Peyer's patch (tissue), 4 donors: Measurements from ENCODE around the gene TTC36. TPM values are rescaled to one million over a fixed set of nuclear protein-coding genes. Genes with fewer than 3 reads are reported as not detected.

ENCODE experiments used
- DNase-seq, 3 donors: peaks; one replicate each; pipeline ENCODE4 v3.0.0-alpha.2; 2017 to 2019
- H3K27ac ChIP-seq, 4 donors: fragments of 200-600 bp; sonication (generic); one replicate each; pipeline ENCODE4 v1.5.1; 2016 to 2019
- H3K27me3 ChIP-seq, 2 donors: fragments of 200-600 bp; sonication (generic); one replicate each; pipeline ENCODE4 v1.5.1; 2019
- H3K36me3 ChIP-seq, 3 donors: fragments of 200-600 bp; sonication (generic); one replicate each; pipeline ENCODE4 v1.5.1; 2016 to 2019
- H3K4me1 ChIP-seq, 4 donors: fragments of 200-600 bp; sonication (generic); one replicate each; pipeline ENCODE4 v1.5.1; 2016 to 2019
- H3K4me3 ChIP-seq, 4 donors: fragments of 200-600 bp; sonication (generic); 1 replicate in 3 of 4; 2 replicates in 1 of 4; pipeline ENCODE4 v1.5.1; 2016 to 2019; ENCODE audit warnings: mild to moderate bottlenecking in 1 of 4
- H3K9me3 ChIP-seq, 4 donors: fragments of 200-600 bp; sonication (generic); one replicate each; pipeline ENCODE4 v1.5.1; 2016 to 2019; ENCODE audit warnings: mild to moderate bottlenecking in 1 of 4
- CTCF ChIP-seq, 6 experiments: fragments of 450-650 bp in 4 of 6; fragments of 200-600 bp in 2 of 6; sonication (generic) in 1 of 6; IDR thresholded peaks; one replicate each; pipeline ENCODE4 v1.5.1; 2017 to 2019; ENCODE audit warnings: antibody characterized with exemption in 6 of 6, mild to moderate bottlenecking in 3 of 6, moderate library complexity in 1 of 6
- POLR2A ChIP-seq, 2 donors: fragments of 450-650 bp; IDR thresholded peaks; one replicate each; pipeline ENCODE4 v1.5.1; 2017; ENCODE audit warnings: antibody characterized with exemption in 2 of 2, mild to moderate bottlenecking in 2 of 2, moderate library complexity in 2 of 2
- total RNA-seq, 4 donors: library from RNA; depleted of rRNA; stranded (reverse); fragments of >200 nt; gene quantifications; one replicate each; pipeline ENCODE4 v1.1.0, GENCODE V29; 2016

The TTC36 gene
- total RNA-seq, 4 donors from 2014 or later = 5.8 to 68.4 (median 37.5) TPM

- H3K4me1 ChIP-seq = peaks cover 0 to 37% (median 6%) of the 10 kb centered on the region in 4 donors
- H3K4me3 ChIP-seq = peak overlapping the region in 3 of 4 donors; percentile 78 to 95 (median 83)
- no peaks in the 10 kb centered on the region for H3K9me3 ChIP-seq
- DNase-seq = peak in 2 of 3 donors; percentile 64 to 66
- peaks cover 0 to 6% (median 0%) of the 10 kb centered on the region in 3 donors for H3K36me3 ChIP-seq
- no peaks in the 10 kb centered on the region for H3K27me3 ChIP-seq
- TF ChIP-seq POLR2A (IDR thresholded peaks at IDR 0.05) (peak; percentile 23 to 50), CTCF (IDR thresholded peaks at IDR 0.05) (no peak)
- peak overlapping the region in 3 of 4 donors; percentile 83 to 97 (median 95) for H3K27ac ChIP-seq
Measured at GRCh38 chr11:118529584-118530175, 2.4 kb downstream of the TTC36 start.

GRCh38 chr11:118530180-118530682, 3.0 kb downstream of the TTC36 start:
- DNase-seq = peak in 2 of 3 donors; percentile 82 to 87
- TF ChIP-seq CTCF (IDR thresholded peaks at IDR 0.05) = peak in 3 of 6 experiments; percentile 27 to 33 (median 33)
- peak; percentile 43 to 58 for TF ChIP-seq POLR2A (IDR thresholded peaks at IDR 0.05)
- peak overlapping the region; percentile 80 to 97 (median 89) for H3K27ac ChIP-seq

GRCh38 chr11:118530683-118531596, 3.7 kb downstream of the TTC36 start, which contains the start of gene TMEM25:
TMEM25 (plus strand) TSS chr11:118531192; CDS start chr11:118531802, 610 bp downstream.
- Histone ChIP-seq H3K27ac (peak within 1 kb of the TSS; percentile 80 to 97 (median 89)), H3K4me1 (peaks cover 0 to 37% (median 6%) of the 10 kb centered on the region in 4 donors)

More at GRCh38 chr11:118530180-118530682, 3.0 kb downstream of the TTC36 start:
- peak overlapping the region; percentile 78 to 98 (median 89) for H3K4me3 ChIP-seq
- H3K27me3 ChIP-seq = no peaks in the 10 kb centered on the region
- no peaks in the 10 kb centered on the region for H3K9me3 ChIP-seq
- peaks cover 0 to 2% (median 0%) of the 10 kb centered on the region in 3 donors for H3K36me3 ChIP-seq
- peaks cover 0 to 37% (median 6%) of the 10 kb centered on the region in 4 donors for H3K4me1 ChIP-seq

GRCh38 chr11:118531597-118532084, 4.4 kb downstream of the TTC36 start:
- TF ChIP-seq POLR2A (IDR thresholded peaks at IDR 0.05) (peak in 1 of 2 donors; percentile 18), CTCF (IDR thresholded peaks at IDR 0.05) (no peak)
- Histone ChIP-seq H3K4me1 (peaks cover 0 to 37% (median 6%) of the 10 kb centered on the region in 4 donors), H3K27ac (peak overlapping the region; percentile 80 to 97 (median 89))

More at GRCh38 chr11:118530683-118531596, 3.7 kb downstream of the TTC36 start, which contains the start of gene TMEM25:
- DNase-seq = peak; percentile 73 to 85 (median 84)
- TF ChIP-seq POLR2A (IDR thresholded peaks at IDR 0.05) (no peak), CTCF (IDR thresholded peaks at IDR 0.05) (no peak)
- peaks cover 0 to 8% (median 0%) of the 10 kb centered on the region in 3 donors for H3K36me3 ChIP-seq
- H3K9me3 ChIP-seq = no peaks in the 10 kb centered on the region
- peak within 1 kb of the TSS; percentile 78 to 98 (median 89) for H3K4me3 ChIP-seq
- H3K27me3 ChIP-seq = no peaks in the 10 kb centered on the region

GRCh38 chr11:118532091-118532490, 4.8 kb downstream of the TTC36 start:
- peak overlapping the region in 3 of 4 donors; percentile 83 to 97 (median 95) for H3K27ac ChIP-seq
- H3K4me3 ChIP-seq = peak overlapping the region in 3 of 4 donors; percentile 78 to 98 (median 95)

More at GRCh38 chr11:118531597-118532084, 4.4 kb downstream of the TTC36 start:
- peak in 1 of 3 donors; percentile 71 for DNase-seq
- H3K4me3 ChIP-seq = peak overlapping the region; percentile 78 to 98 (median 89)
- peaks cover 0 to 9% (median 0%) of the 10 kb centered on the region in 3 donors for H3K36me3 ChIP-seq
- no peaks in the 10 kb centered on the region for H3K9me3 ChIP-seq
- H3K27me3 ChIP-seq = no peaks in the 10 kb centered on the region

More at GRCh38 chr11:118532091-118532490, 4.8 kb downstream of the TTC36 start:
- Histone ChIP-seq H3K27me3 (no peaks in the 10 kb centered on the region), H3K36me3 (peaks cover 0 to 9% (median 0%) of the 10 kb centered on the region in 3 donors), H3K9me3 (no peaks in the 10 kb centered on the region), H3K4me1 (peaks cover 0 to 37% (median 6%) of the 10 kb centered on the region in 4 donors)
- no peak for DNase-seq
- no peak for TF ChIP-seq POLR2A (IDR thresholded peaks at IDR 0.05)
- no peak for TF ChIP-seq CTCF (IDR thresholded peaks at IDR 0.05)
